M059J (cell line): Measurements from ENCODE around the gene RASGRF2. TPM values are rescaled to one million over a fixed set of nuclear protein-coding genes. Genes with fewer than 3 reads are reported as not detected.

Experiments
- DNase-seq: peaks from one replicate; pipeline ENCODE4 v3.0.0-alpha.2; 2012; ENCODE audit warnings: low read depth
- total RNA-seq: library from RNA; depleted of rRNA; stranded (reverse); fragments of >200 nt; shearing (Covaris generic); gene quantifications from 2 replicates; pipeline ENCODE4 v1.2.3, GENCODE V29; 2014

Gene RASGRF2
- total RNA-seq, 1 experiment from 2014 or later = 2.3 TPM

- no peak for DNase-seq
Measured at GRCh38 chr5:80955082-80955590, 5.0 kb upstream of the RASGRF2 start.

GRCh38 chr5:80956272-80956671, 3.9 kb upstream of the RASGRF2 start:
- no peak for DNase-seq

- DNase-seq = peak; percentile 48
Measured at GRCh38 chr5:80957031-80957761, 3.0 kb upstream of the RASGRF2 start.

GRCh38 chr5:80958616-80959015, 1.5 kb upstream of the RASGRF2 start:
- peak; percentile 58 for DNase-seq

- no peak for DNase-seq
Measured at GRCh38 chr5:80959138-80959537, 1.0 kb upstream of the RASGRF2 start.

- peak; percentile 35 for DNase-seq
Measured at GRCh38 chr5:80960531-80961375, 590 bp downstream of the RASGRF2 start.

- DNase-seq = no peak
Measured at GRCh38 chr5:80961376-80962281, 1.5 kb downstream of the RASGRF2 start.

- DNase-seq = no peak
Measured at GRCh38 chr5:80962630-80963520, 2.7 kb downstream of the RASGRF2 start.

- DNase-seq = peak; percentile 36
Measured at GRCh38 chr5:80963521-80963895, 3.3 kb downstream of the RASGRF2 start.

GRCh38 chr5:80963966-80964481, 3.9 kb downstream of the RASGRF2 start:
- DNase-seq = peak; percentile 55

GRCh38 chr5:80964491-80964890, 4.3 kb downstream of the RASGRF2 start:
- DNase-seq = peak; percentile 55

GRCh38 chr5:80964919-80965318, 4.8 kb downstream of the RASGRF2 start:
- DNase-seq = peak; percentile 50

GRCh38 chr5:80967500-80968181, 7.5 kb downstream of the RASGRF2 start:
- DNase-seq = peak; percentile 96

GRCh38 chr5:80973027-80973426, 12.9 kb downstream of the RASGRF2 start:
- no peak for DNase-seq

GRCh38 chr5:80975065-80975464, 14.9 kb downstream of the RASGRF2 start:
- peak; percentile 12 for DNase-seq

GRCh38 chr5:80976985-80977384, 16.8 kb downstream of the RASGRF2 start:
- peak; percentile 59 for DNase-seq

- DNase-seq = peak; percentile 50
Measured at GRCh38 chr5:80977764-80978163, 17.6 kb downstream of the RASGRF2 start.

- no peak for DNase-seq
Measured at GRCh38 chr5:80978772-80979317, 18.7 kb downstream of the RASGRF2 start.

GRCh38 chr5:80982093-80982492, 21.9 kb downstream of the RASGRF2 start:
- no peak for DNase-seq
